Ascending aorta (tissue), 2 donors: ENCODE data around the gene MED9. TPM values are rescaled to one million over a fixed set of nuclear protein-coding genes. Genes with fewer than 3 reads are reported as not detected.

Experiments
- DNase-seq, 2 donors: peaks; one replicate each; pipeline ENCODE4 v3.0.0-alpha.2; 2019; ENCODE audit warnings: low spot score in 2 of 2
- H3K27ac ChIP-seq, 2 donors: fragments of 200-600 bp; sonication (generic); one replicate each; pipeline ENCODE4 v1.5.1; 2016 to 2017; ENCODE audit warnings: mild to moderate bottlenecking in 1 of 2
- H3K27me3 ChIP-seq: fragments of 200-600 bp; sonication (generic); one replicate; pipeline ENCODE4 v1.5.1; 2017
- H3K36me3 ChIP-seq, 2 donors: fragments of 200-600 bp; sonication (generic); one replicate each; pipeline ENCODE4 v1.5.1; 2016
- H3K4me1 ChIP-seq, 2 donors: fragments of 200-600 bp; sonication (generic); one replicate each; pipeline ENCODE4 v1.5.1; 2016 to 2017; ENCODE audit warnings: mild to moderate bottlenecking in 1 of 2
- H3K4me3 ChIP-seq, 2 donors: fragments of 200-600 bp; sonication (generic); one replicate each; pipeline ENCODE4 v1.5.1; 2016 to 2017; ENCODE audit warnings: mild to moderate bottlenecking in 1 of 2
- H3K9me3 ChIP-seq, 2 donors: fragments of 200-600 bp; sonication (generic); one replicate each; pipeline ENCODE4 v1.5.1; 2016
- CTCF ChIP-seq, 3 experiments: fragments of 200-600 bp in 2 of 3; fragments of 450-650 bp in 1 of 3; sonication (generic) in 2 of 3; IDR thresholded peaks; one replicate each; pipeline ENCODE4 v1.5.1; 2016 to 2019; ENCODE audit warnings: antibody characterized with exemption in 3 of 3, mild to moderate bottlenecking in 1 of 3, moderate library complexity in 1 of 3
- intact Hi-C: fragments of 100-400 bp; cut with DNase I; formaldehyde crosslinking; loops from one replicate; pipeline ENCODE4 v1.15.1; 2023
- total RNA-seq: library from RNA; depleted of rRNA; stranded (reverse); fragments of >200 nt; gene quantifications from one replicate; pipeline ENCODE4 v1.1.0, GENCODE V29; 2016

Gene MED9
- total RNA-seq, 1 donor from 2014 or later, result 16.9 TPM

GRCh38 chr17:17494499-17494869 lies 17.7 kb downstream of the MED9 start:
- intact Hi-C loops, result loop anchor here (10.0 kb wide), 1 partner anchor 540 kb away; the partner anchor contains the start of genes ATPAF2 and GID4
- DNase-seq, result no peak
- TF ChIP-seq CTCF (IDR thresholded peaks at IDR 0.05), result no peak
- Histone ChIP-seq H3K36me3 (peaks cover 17 to 19% of the 10 kb centered on the region in 2 donors), H3K4me1 (peaks cover 6 to 9% of the 10 kb centered on the region in 2 donors), H3K27ac (peak overlapping the region in 1 of 2 donors; percentile 57), H3K4me3 (peak overlapping the region; percentile 69 to 70), H3K9me3 (no peaks in the 10 kb centered on the region), H3K27me3 (no peaks in the 10 kb centered on the region)

GRCh38 chr17:17494870-17495535 lies 18.2 kb downstream of the MED9 start:
- no peak for TF ChIP-seq CTCF (IDR thresholded peaks at IDR 0.05)
- peaks cover 6 to 9% of the 10 kb centered on the region in 2 donors for H3K4me1 ChIP-seq
- peaks cover 17 to 19% of the 10 kb centered on the region in 2 donors for H3K36me3 ChIP-seq
- peak overlapping the region; percentile 69 to 70 for H3K4me3 ChIP-seq
- intact Hi-C loops, result loop anchor here (5.0 to 10.0 kb wide), 3 partner anchors 42 to 540 kb away; partner anchors contain the start of genes ATPAF2 and GID4
- peak in 1 of 2 donors; percentile 80 for DNase-seq
- peak overlapping the region in 1 of 2 donors; percentile 57 for H3K27ac ChIP-seq
- H3K27me3 ChIP-seq, result no peaks in the 10 kb centered on the region
- no peaks in the 10 kb centered on the region for H3K9me3 ChIP-seq

- no peaks in the 10 kb centered on the region for H3K27me3 ChIP-seq
- H3K27ac ChIP-seq, result peak overlapping the region; percentile 43 to 57
- no peak for DNase-seq
- peaks cover 6 to 9% of the 10 kb centered on the region in 2 donors for H3K4me1 ChIP-seq
- peaks cover 17 to 19% of the 10 kb centered on the region in 2 donors for H3K36me3 ChIP-seq
- peak overlapping the region; percentile 69 to 70 for H3K4me3 ChIP-seq
- TF ChIP-seq CTCF (IDR thresholded peaks at IDR 0.05), result no peak
- intact Hi-C loops, result loop anchor here (1.0 to 10.0 kb wide), 7 partner anchors 19 to 539 kb away; partner anchors contain the start of genes ATPAF2, GID4, MED9 and PEMT
- no peaks in the 10 kb centered on the region for H3K9me3 ChIP-seq
Measured at GRCh38 chr17:17495536-17496188, 18.9 kb downstream of the MED9 start.

GRCh38 chr17:17496189-17497064 lies 19.6 kb downstream of the MED9 start, which contains the start of gene RASD1:
Gene RASD1 (minus strand): TSS chr17:17496395. CDS start chr17:17496181, 214 bp downstream.
- TF ChIP-seq CTCF (IDR thresholded peaks at IDR 0.05), result peak; percentile 78 to 94 (median 88)
- Histone ChIP-seq H3K36me3 (peaks cover 14 to 15% of the 10 kb centered on the region in 2 donors), H3K9me3 (no peaks in the 10 kb centered on the region), H3K27me3 (no peaks in the 10 kb centered on the region), H3K4me1 (peaks cover 6 to 9% of the 10 kb centered on the region in 2 donors), H3K4me3 (peak within 1 kb of the TSS; percentile 69 to 70), H3K27ac (peak within 1 kb of the TSS; percentile 65 to 78)
- DNase-seq, result peak; percentile 54 to 94
- intact Hi-C loops, result loop anchor here (1.0 to 10.0 kb wide), 8 partner anchors 20 to 538 kb away; partner anchors contain the start of genes ATPAF2, GID4, MED9 and PEMT
